BJ (cell line): ENCODE results near the gene SIRT5. TPM values are rescaled to one million over a fixed set of nuclear protein-coding genes. Genes with fewer than 3 reads are reported as not detected.

ENCODE experiments used
- CTCF ChIA-PET: fragments of 350-600 bp; formaldehyde crosslinking; extraction: SDS; loops from one replicate; lab custom pipeline; 2021; ENCODE audit warnings: antibody characterized with exemption, inconsistent platforms; lab: Yijun Ruan, JAX
- POLR2A ChIA-PET: fragments of 300-600 bp; sonication (Branson Sonifier 250); formaldehyde crosslinking; extraction: SDS; loops from one replicate; lab custom pipeline; 2021; ENCODE audit warnings: antibody characterized with exemption; lab: Charles Lee
- DNase-seq: peaks from one replicate; pipeline ENCODE4 v3.0.0-alpha.2; 2011; ENCODE audit warnings: low read depth
- H3K27me3 ChIP-seq: 2 replicates; pipeline ENCODE4 v1.6.0; 2011; ENCODE audit warnings: low read length; ENCODE audit not compliant: control insufficient read depth, insufficient read depth
- H3K36me3 ChIP-seq: 2 replicates; pipeline ENCODE4 v1.5.1; 2011; ENCODE audit warnings: low read length; ENCODE audit not compliant: control insufficient read depth, insufficient read depth
- H3K4me3 ChIP-seq: 2 replicates; pipeline ENCODE4 v1.5.1; 2011; ENCODE audit warnings: low read depth, mild to moderate bottlenecking, control low read depth, low read length
- CTCF ChIP-seq: IDR thresholded peaks from 2 replicates; pipeline ENCODE4 v1.5.1; 2011; ENCODE audit warnings: low read depth, mild to moderate bottlenecking, control low read depth, inconsistent platforms, low read length, moderate library complexity; ENCODE audit not compliant: insufficient read depth
- polyA plus RNA-seq: library from polyadenylated mRNA; depleted of rRNA; stranded (reverse); fragments of >200 nt; gene quantifications from 2 replicates; pipeline ENCODE4 v1.2.3, GENCODE V29; 2011

Gene SIRT5
- polyA plus RNA-seq, 1 experiment = 4.6 TPM

GRCh38 chr6:13638014-13638413, 63.6 kb downstream of the SIRT5 start:
- Histone ChIP-seq H3K4me3 (no peak overlapping the region), H3K27me3 (no peaks in the 10 kb centered on the region), H3K36me3 (peaks cover 2% of the 10 kb centered on the region)
- TF ChIP-seq CTCF = no peak
- no peak for DNase-seq
- CTCF ChIA-PET = no interaction called here
- POLR2A ChIA-PET = no interaction called here

GRCh38 chr6:13638626-13639025, 64.2 kb downstream of the SIRT5 start:
- H3K4me3 ChIP-seq = no peak overlapping the region
- no peak for DNase-seq
- POLR2A ChIA-PET = no interaction called here
- H3K27me3 ChIP-seq = no peaks in the 10 kb centered on the region
- TF ChIP-seq CTCF = no peak
- CTCF ChIA-PET = interaction anchor here (1.4 kb wide), 1 partner anchor 14 kb away, joined by 4 read pairs; no protein-coding TSS in a partner anchor
- peaks cover 2% of the 10 kb centered on the region for H3K36me3 ChIP-seq

GRCh38 chr6:13641315-13641714, 66.9 kb downstream of the SIRT5 start:
- ChIA-PET CTCF (no interaction called here), POLR2A (no interaction called here)
- Histone ChIP-seq H3K27me3 (no peaks in the 10 kb centered on the region), H3K36me3 (peaks cover 2% of the 10 kb centered on the region), H3K4me3 (no peak overlapping the region)
- no peak for DNase-seq
- no peak for TF ChIP-seq CTCF

- no peaks in the 10 kb centered on the region; the same call in 1 of the 2 replicates for H3K36me3 ChIP-seq
- POLR2A ChIA-PET = no interaction called here
- no peak for TF ChIP-seq CTCF
- CTCF ChIA-PET = interaction anchor here (1.3 kb wide), 1 partner anchor 18 kb away, joined by 3 read pairs; no protein-coding TSS in a partner anchor
- DNase-seq = no peak
- H3K27me3 ChIP-seq = no peaks in the 10 kb centered on the region
- H3K4me3 ChIP-seq = no peak overlapping the region
Observed at GRCh38 chr6:13643125-13643524, 68.7 kb downstream of the SIRT5 start.

GRCh38 chr6:13648850-13649249, 74.4 kb downstream of the SIRT5 start:
- TF ChIP-seq CTCF = no peak
- no peaks in the 10 kb centered on the region for H3K36me3 ChIP-seq
- H3K4me3 ChIP-seq = no peak overlapping the region
- ChIA-PET POLR2A (no interaction called here), CTCF (no interaction called here)
- DNase-seq = no peak
- no peaks in the 10 kb centered on the region for H3K27me3 ChIP-seq
